Measurements from ENCODE around the gene FAM3C. TPM values are rescaled to one million over a fixed set of nuclear protein-coding genes. Genes with fewer than 3 reads are reported as not detected.

FAM3C gene
- total RNA-seq, 1 experiment from 2014 or later = 37.9 TPM

GRCh38 chr7:121376979-121377378 is 19.1 kb downstream of the FAM3C start:
- Histone ChIP-seq H3F3A (ENCODE audit: low read length, unreplicated experiment) (no peaks in the 10 kb centered on the region), H3K27ac (ENCODE audit: low read length) (no peak overlapping the region), H4K20me1 (ENCODE audit: low read length) (no peaks in the 10 kb centered on the region), H3K79me2 (ENCODE audit: low read length) (peaks cover 4% of the 10 kb centered on the region; the same call in 1 of the 2 replicates), H3K4me2 (ENCODE audit: low read length) (no peak overlapping the region), H3K9me2 (replicated peaks; ENCODE audit: low read length) (no peaks in the 10 kb centered on the region), H3K36me3 (ENCODE audit: low read depth, low read length) (peaks cover 24% of the 10 kb centered on the region), H3K4me3 (ENCODE audit: low read length) (no peak overlapping the region), H3K9me3 (ENCODE audit: low read length) (no peaks in the 10 kb centered on the region), H2AFZ (ENCODE audit: low read length) (no peak overlapping the region), H3K27me3 (ENCODE audit: low read length) (no peaks in the 10 kb centered on the region), H3K9ac (ENCODE audit: low read length) (no peak overlapping the region), H3K4me1 (ENCODE audit: insufficient read depth, low read length) (no peaks in the 10 kb centered on the region)
- BruUV-seq (replicated peaks) = no TSS peak
- no peak for TF ChIP-seq EZH2phosphoT487 (IDR thresholded peaks at IDR 0.05; ENCODE audit: borderline replicate concordance, low read length)
- no peak for ATAC-seq
- ChIA-PET CTCF (no interaction called here), POLR2A (ENCODE audit: unreplicated experiment) (no interaction called here)
- intact Hi-C loops (cut with micrococcal nuclease) = no loop called here
- DNase-seq = no peak

DNA sequence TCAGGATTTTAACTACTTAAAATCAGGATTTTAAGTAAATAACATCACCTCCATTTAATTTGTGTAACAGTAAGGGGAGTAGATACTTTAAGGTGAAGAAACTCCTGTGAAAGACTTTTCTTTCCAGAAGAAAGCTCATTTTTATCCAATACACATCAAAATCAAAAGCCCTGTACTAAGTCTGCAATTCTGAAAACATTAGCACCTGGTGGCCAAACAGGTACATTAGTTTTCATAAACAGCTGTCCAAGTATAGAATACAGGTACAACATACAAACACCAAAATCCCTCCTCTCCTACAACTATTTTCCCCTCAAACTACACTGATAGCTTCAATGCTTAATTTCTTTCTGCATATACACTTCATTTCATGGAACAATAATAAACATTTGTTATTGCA is 22.9 kb downstream of the FAM3C start:
- H3K79me2 ChIP-seq (ENCODE audit: low read length) = no peaks in the 10 kb centered on the region
- no peaks in the 10 kb centered on the region for H3K9me2 ChIP-seq (replicated peaks; ENCODE audit: low read length)
- peak; percentile 40; the same call in 1 of the 2 replicates for ATAC-seq
- no peaks in the 10 kb centered on the region for H3K27me3 ChIP-seq (ENCODE audit: low read length)
- no peak overlapping the region for H3K4me3 ChIP-seq (ENCODE audit: low read length)
- no peak overlapping the region for H3K4me2 ChIP-seq (ENCODE audit: low read length)
- CTCF ChIA-PET = interaction anchor here (0.6 to 0.7 kb wide), 2 partner anchors 157 to 174 kb away, joined by 3 read pairs; no protein-coding TSS in a partner anchor
- POLR2A ChIA-PET (ENCODE audit: unreplicated experiment) = interaction anchor here (0.6 to 0.7 kb wide), 3 partner anchors 23 to 581 kb away, joined by 3 to 5 read pairs (median 3); partner anchors contain the start of gene FAM3C
- no peak for TF ChIP-seq EZH2phosphoT487 (IDR thresholded peaks at IDR 0.05; ENCODE audit: borderline replicate concordance, low read length)
- TF ChIP-seq, protein P1, sequence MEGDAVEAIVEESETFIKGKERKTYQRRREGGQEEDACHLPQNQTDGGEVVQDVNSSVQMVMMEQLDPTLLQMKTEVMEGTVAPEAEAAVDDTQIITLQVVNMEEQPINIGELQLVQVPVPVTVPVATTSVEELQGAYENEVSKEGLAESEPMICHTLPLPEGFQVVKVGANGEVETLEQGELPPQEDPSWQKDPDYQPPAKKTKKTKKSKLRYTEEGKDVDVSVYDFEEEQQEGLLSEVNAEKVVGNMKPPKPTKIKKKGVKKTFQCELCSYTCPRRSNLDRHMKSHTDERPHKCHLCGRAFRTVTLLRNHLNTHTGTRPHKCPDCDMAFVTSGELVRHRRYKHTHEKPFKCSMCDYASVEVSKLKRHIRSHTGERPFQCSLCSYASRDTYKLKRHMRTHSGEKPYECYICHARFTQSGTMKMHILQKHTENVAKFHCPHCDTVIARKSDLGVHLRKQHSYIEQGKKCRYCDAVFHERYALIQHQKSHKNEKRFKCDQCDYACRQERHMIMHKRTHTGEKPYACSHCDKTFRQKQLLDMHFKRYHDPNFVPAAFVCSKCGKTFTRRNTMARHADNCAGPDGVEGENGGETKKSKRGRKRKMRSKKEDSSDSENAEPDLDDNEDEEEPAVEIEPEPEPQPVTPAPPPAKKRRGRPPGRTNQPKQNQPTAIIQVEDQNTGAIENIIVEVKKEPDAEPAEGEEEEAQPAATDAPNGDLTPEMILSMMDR (conservative IDR thresholded peaks at IDR 0.05; ENCODE audit: low read depth, low read length) = peak; percentile 31; the same call in 1 of the 2 replicates
- no peak for TF ChIP-seq EZH2 (IDR thresholded peaks at IDR 0.05; ENCODE audit: low read length, unreplicated experiment)
- no peak overlapping the region for H3K27ac ChIP-seq (ENCODE audit: low read length)
- H3F3A ChIP-seq (ENCODE audit: low read length, unreplicated experiment) = no peaks in the 10 kb centered on the region
- no peaks in the 10 kb centered on the region for H4K20me1 ChIP-seq (ENCODE audit: low read length)
- DNase-seq = no peak
- H2AFZ ChIP-seq (ENCODE audit: low read length) = no peak overlapping the region
- no peak overlapping the region for H3K9ac ChIP-seq (ENCODE audit: low read length)
- peaks cover 9% of the 10 kb centered on the region for H3K4me1 ChIP-seq (ENCODE audit: insufficient read depth, low read length)
- H3K36me3 ChIP-seq (ENCODE audit: low read depth, low read length) = peaks cover 23% of the 10 kb centered on the region
- intact Hi-C loops (cut with micrococcal nuclease) = no loop called here
- H3K9me3 ChIP-seq (ENCODE audit: low read length) = no peaks in the 10 kb centered on the region
- BruUV-seq (replicated peaks) = no TSS peak

DNA sequence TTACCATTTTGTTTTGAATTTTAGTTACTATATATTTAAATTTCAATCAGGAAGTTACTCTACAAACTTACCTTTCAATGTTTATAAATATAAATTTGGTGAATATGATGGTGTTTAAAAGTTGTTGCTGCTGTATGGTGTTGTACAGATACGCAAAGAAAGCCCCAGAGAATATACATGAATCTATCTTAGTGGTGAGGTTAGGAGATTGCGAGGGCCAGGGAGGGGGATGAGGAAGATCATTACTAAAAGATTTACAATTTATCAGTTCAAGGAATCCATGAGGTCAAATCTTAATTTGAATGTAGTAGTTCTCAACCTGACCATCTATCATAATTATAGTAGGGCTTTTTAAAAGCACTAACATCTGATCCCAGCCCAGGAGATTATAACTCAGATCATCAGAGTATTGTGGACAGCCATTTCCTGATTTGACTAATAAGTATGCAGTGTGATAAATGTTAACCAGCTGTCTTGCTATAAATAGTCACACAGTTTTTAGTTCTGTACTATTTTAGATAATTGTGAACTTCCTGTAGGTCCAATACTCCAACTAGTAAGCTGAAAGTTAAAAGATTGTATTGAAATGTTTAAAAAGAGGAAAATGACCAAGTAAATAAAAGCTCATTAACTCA is 23.6 kb downstream of the FAM3C start:
- H3K4me1 ChIP-seq (ENCODE audit: insufficient read depth, low read length) = peaks cover 9% of the 10 kb centered on the region
- no peaks in the 10 kb centered on the region for H3K9me2 ChIP-seq (replicated peaks; ENCODE audit: low read length)
- no peak overlapping the region for H3K27ac ChIP-seq (ENCODE audit: low read length)
- H3K27me3 ChIP-seq (ENCODE audit: low read length) = no peaks in the 10 kb centered on the region
- H4K20me1 ChIP-seq (ENCODE audit: low read length) = no peaks in the 10 kb centered on the region
- H3K79me2 ChIP-seq (ENCODE audit: low read length) = no peaks in the 10 kb centered on the region
- intact Hi-C loops (cut with micrococcal nuclease) = no loop called here
- BruUV-seq (replicated peaks) = no TSS peak
- H3K9me3 ChIP-seq (ENCODE audit: low read length) = no peaks in the 10 kb centered on the region
- DNase-seq = no peak
- peaks cover 17% of the 10 kb centered on the region for H3K36me3 ChIP-seq (ENCODE audit: low read depth, low read length)
- TF ChIP-seq, protein P1 (conservative IDR thresholded peaks at IDR 0.05; ENCODE audit: low read depth, low read length) = no peak
- no peak for TF ChIP-seq EZH2 (IDR thresholded peaks at IDR 0.05; ENCODE audit: low read length, unreplicated experiment)
- TF ChIP-seq EZH2phosphoT487 (IDR thresholded peaks at IDR 0.05; ENCODE audit: borderline replicate concordance, low read length) = no peak
- no peak for ATAC-seq
- CTCF ChIA-PET = interaction anchor here (0.6 kb wide), 1 partner anchor 158 kb away, joined by 3 read pairs; no protein-coding TSS in a partner anchor
- H3K4me3 ChIP-seq (ENCODE audit: low read length) = no peak overlapping the region
- H2AFZ ChIP-seq (ENCODE audit: low read length) = no peak overlapping the region
- H3K4me2 ChIP-seq (ENCODE audit: low read length) = no peak overlapping the region
- no peak overlapping the region for H3K9ac ChIP-seq (ENCODE audit: low read length)
- POLR2A ChIA-PET (ENCODE audit: unreplicated experiment) = no interaction called here
- no peaks in the 10 kb centered on the region for H3F3A ChIP-seq (ENCODE audit: low read length, unreplicated experiment)
